Measurements from ENCODE around the gene APOO. TPM values are rescaled to one million over a fixed set of nuclear protein-coding genes. Genes with fewer than 3 reads are reported as not detected.

The APOO gene
- total RNA-seq, 4 donors from 2014 or later: 2.4 to 7.2 (median 5.3) TPM

GRCh38 chrX:23789386-23790154, 118.2 kb downstream of the APOO start:
- no peak for TF ChIP-seq CTCF (IDR thresholded peaks at IDR 0.05; ENCODE audit: low read depth)

GRCh38 chrX:23788946-23789345, 118.8 kb downstream of the APOO start:
- TF ChIP-seq CTCF (IDR thresholded peaks at IDR 0.05; ENCODE audit: low read depth): no peak

GRCh38 chrX:23788521-23788920, 119.2 kb downstream of the APOO start:
- no peak for TF ChIP-seq CTCF (IDR thresholded peaks at IDR 0.05; ENCODE audit: low read depth)

- no peak for TF ChIP-seq CTCF (IDR thresholded peaks at IDR 0.05; ENCODE audit: low read depth)
Measured at GRCh38 chrX:23787745-23788118, 120.0 kb downstream of the APOO start.

GRCh38 chrX:23786268-23786815, 121.4 kb downstream of the APOO start:
- TF ChIP-seq CTCF (IDR thresholded peaks at IDR 0.05; ENCODE audit: low read depth): no peak

- TF ChIP-seq CTCF (IDR thresholded peaks at IDR 0.05; ENCODE audit: low read depth): no peak
Measured at GRCh38 chrX:23785580-23785979, 122.2 kb downstream of the APOO start.

GRCh38 chrX:23784470-23785331, 123.0 kb downstream of the APOO start:
- no peak for TF ChIP-seq CTCF (IDR thresholded peaks at IDR 0.05; ENCODE audit: low read depth)
